GM21619 (cell line): Measurements from ENCODE around the gene LRMDA.

Experiments
- ATAC-seq: cut with Tn5 transposase; IDR thresholded peaks from one replicate; pipeline ENCODE4 v1.9.1; 2021; ENCODE audit not compliant: unreplicated experiment

The LRMDA gene

DNA sequence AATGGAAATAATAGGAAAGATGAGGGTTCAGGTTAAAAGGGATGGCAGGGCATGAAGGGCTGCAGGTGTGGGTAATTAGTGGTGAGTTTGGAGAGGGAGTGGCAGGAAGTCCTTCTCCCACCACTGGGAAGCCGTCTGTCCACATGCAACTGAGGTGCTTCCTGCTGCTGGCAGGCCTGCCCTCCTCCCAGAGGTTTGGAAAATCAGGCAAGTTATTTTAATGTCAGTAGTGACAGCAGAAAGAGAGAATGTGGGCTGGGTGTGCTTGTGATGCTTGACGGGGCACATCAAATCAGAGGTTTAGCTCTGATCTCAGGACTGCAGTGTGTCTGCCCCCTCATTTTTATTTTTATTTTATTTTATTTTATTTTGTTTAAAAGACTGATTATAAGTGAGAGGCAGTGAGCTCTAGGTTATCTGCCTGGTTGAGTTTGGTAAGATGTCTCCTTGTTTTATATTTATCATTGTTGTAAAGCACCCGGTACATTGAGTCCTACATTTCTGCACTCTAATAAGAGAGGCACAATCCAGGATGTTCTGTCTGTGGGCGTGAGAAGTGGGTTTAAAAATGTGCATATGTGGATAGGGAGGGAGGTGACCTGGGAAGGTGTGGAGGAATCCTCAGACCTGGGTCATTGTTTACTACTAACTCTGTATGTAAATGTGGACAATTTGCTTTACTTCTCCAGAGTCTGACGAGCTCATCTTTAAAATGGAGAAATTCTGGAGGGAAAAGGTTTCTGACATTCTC, 504.4 kb downstream of the LRMDA start:
- no peak for ATAC-seq

DNA sequence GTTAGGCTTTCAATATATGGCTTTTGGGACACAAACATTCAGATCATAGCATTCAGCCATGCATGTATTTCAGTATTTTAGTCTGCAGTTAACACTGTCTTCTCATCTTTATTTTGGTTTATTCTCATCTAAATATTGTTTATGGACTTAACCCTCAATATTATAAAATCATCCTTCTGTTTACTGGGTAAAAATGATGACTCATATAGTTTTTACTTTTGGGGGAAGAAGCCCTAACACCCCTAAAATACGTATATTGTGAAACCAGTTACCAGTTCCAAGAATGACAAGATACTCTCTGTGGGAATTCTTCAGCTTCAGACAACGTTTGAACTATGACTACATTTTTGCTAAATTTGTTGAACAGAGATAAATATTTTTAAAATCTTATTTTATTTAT, 505.4 kb downstream of the LRMDA start:
- ATAC-seq: no peak

DNA sequence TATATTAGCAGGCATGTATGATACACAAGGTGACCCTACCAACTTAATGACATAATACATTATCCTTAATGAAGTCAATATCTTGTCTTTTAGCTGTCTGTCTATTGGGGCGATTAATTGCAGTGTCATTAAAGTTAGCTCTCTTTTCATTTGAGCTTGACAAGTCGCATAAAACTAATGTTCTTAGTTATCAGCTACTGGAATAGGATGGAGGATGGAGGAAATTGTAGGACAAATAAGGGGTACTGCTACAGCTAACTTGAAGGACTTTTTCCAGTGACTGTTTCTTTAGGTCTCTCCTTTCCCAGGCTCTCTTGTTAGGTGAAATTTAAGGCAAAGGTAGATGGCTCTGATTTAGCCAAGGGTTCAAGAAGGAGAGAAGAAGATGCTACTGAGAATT, 506.4 kb downstream of the LRMDA start:
- no peak for ATAC-seq

DNA sequence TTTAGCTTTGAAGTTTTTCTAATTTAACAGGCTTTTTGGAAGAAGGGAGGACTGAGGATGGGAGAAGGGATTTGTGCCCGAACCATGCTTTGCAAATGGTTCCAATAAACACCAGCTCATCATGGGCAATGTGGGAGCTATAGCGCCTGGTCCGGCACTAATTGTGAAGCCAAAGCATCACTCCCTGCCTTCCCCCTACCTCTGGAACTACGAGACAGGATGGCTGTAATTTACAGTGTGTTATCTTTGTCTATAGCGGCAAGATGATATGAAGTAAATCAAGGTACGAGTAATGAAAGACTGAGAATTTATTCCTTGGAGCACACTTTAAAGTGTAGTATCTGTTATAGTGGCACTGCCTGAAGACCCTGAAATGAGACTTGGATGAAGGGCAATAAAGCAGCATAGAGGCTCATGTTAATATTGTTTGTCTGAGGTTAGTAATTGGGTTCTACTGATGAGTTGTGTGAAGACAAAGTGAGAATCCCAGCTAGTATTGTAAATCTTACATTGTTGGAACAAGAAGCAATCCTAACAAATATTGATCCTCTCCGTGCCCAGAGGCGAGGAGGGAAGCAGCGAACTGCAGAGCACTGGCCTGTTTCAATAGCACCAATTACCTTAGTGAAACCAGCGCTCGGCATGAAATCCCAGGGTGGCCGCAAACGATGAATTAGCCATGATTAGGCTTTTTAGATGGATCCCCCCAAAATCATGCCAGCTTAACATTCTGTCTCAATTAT, 507.1 kb downstream of the LRMDA start:
- ATAC-seq: no peak

- no peak for ATAC-seq
These were observed 508.1 kb downstream of the LRMDA start for GRCh38 chr10:75939541-75939940.

DNA sequence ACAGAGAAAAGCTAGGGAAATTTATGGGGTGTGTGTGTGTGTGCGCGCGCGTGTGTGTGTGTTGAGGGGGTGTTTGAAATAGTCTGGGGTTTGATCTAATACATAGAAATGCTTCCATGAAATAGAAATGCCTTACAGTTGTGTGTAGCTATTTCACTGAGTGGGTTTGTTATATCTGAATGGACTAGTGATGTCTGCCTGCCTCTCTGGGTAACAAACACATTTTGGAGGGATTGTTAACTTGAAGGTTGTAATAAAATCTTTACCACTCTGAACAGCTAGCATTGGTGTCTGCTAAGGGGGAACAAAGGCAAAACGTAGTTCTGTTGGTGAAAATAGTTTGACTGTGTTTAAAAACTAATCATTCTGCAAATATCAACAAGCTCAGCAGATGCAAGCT, 509.3 kb downstream of the LRMDA start:
- ATAC-seq: no peak

DNA sequence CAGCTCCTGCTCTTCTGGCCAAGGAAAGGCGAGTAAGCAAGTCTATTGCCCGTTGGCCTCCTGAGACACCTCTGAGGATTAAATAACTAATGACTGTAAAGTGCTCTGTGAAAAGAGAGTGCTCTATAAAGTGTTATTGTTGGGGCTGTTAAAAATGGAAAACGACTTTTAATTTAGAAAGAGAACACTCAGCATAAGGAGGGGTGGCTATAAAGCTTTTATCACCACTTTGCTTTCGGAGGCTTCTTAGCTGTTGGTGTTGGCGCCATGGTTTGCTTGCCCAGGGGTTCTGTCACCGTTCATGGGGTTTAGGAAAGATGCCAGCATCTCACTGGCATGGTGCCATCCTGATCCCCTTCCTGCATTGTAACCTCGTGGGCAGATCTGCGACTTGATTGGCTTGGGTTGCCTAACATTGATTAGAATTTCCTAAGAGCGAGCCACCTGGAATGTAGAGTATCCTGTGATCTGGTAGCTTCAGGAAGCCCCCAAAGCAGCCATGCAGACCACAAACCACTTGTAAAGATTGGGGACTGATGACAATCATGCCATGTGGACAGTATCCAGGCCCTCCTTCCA, 509.9 kb downstream of the LRMDA start:
- ATAC-seq: no peak

- ATAC-seq: no peak
These were observed 512.6 kb downstream of the LRMDA start for GRCh38 chr10:75944061-75944460.

DNA sequence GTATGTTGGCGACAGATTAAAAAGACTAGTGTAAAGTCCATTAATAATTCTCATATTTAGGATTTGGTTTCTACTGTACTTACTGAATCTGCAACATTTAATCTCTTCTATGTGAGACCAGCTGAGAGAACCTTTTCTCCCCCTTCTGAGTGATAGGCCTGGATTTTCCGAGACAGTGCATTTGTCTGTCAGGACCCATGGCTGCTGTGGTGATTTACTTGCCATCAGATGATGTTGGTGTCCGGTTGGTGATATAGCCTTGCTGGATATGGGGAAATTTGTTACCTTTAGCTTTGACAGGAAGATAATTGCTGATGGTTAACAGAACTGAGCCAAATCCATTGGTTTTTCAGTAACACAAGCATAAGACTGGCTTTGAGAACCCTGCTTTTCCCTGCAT, 517.2 kb downstream of the LRMDA start:
- ATAC-seq: no peak

DNA sequence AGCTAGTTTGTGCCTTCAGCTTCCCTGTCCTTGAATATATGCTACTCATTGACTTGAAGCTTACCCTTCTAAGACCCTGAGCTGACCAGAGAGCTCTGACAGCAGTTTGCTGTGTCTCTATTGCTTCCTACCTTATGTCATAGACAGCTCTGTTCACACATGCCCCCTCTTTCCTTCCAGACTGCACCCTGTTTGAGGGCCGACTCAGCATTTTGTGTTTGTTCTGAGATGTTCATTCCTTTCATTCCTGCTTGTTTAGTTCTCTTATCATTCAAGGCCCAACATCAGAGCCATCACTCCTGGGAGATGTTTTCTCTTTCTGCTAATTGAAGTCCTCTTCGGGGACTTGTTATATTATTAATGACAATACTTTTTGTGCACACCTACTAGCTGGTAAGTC, 518.9 kb downstream of the LRMDA start:
- ATAC-seq: no peak

DNA sequence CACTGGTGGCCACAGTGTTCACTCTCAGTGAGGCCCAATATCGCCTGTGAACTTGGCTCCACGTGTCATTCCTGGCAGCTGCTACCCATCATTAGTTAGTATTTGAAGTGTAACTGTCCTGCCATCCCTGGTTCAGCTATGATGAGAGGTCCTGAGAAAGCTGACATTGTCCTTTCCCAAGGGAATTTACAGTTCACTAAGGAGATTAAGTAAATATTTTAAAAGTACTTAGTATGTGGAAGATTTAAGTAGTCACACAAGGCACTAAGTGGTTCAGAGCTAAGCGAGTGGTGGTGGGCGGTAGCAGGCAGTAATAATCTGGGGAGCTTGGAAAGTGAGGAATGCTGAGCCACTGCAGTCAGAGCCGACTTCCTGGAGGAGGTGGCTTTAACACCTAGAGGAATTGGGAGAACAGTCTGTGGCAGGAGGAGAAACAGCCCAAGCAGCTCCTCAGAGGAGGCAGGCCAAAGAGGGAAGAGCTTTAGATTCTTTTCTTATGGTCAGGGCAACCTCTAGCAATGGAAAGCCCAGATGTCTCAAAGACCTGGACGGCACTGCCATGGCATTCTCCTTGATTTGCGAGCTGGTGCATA, 519.7 kb downstream of the LRMDA start:
- no peak for ATAC-seq

DNA sequence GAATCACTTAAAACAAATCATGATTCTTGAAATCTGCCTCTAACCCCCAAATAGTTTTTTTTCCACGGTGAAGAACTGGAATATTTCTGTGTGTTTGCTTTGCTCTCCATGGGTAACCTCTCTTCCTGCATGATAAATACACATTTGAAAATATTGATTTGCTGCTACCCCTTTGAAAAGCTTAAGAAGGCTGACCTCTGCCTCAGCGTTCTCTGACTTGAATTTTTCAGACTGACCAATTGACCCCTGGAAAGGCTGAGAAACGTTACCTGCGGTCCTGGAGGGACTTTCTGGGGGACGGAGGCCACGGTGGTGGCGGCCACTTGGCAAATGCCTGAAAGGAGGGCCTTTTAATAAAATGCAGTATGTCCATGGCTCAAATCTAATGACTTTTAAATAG, 520.2 kb downstream of the LRMDA start:
- ATAC-seq: no peak

- no peak for ATAC-seq
These were observed 520.7 kb downstream of the LRMDA start for GRCh38 chr10:75952093-75952492.

DNA sequence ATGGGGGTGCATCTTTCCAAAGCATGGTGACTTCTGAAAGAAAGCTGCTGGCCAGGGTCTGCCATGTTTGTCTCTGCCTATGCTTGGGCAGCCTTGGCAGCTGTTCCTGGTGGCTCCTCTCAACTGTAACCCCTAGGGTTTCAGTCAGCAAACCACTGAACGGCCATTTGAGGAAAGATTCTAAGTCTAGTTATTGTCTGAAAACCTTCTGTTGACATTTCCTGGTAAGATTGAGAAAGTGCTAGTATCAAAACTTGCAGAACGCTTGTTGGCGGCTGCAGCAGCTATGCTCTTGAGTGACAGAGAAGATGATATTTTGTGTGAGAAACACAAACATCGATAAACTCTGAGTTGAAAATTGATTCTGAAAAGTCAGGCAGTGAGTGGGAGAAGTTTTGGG, 523.1 kb downstream of the LRMDA start:
- ATAC-seq: no peak

GRCh38 chr10:75955973-75956502, 524.6 kb downstream of the LRMDA start:
- ATAC-seq: no peak

GRCh38 chr10:75956624-75957023, 525.2 kb downstream of the LRMDA start:
- ATAC-seq: no peak

DNA sequence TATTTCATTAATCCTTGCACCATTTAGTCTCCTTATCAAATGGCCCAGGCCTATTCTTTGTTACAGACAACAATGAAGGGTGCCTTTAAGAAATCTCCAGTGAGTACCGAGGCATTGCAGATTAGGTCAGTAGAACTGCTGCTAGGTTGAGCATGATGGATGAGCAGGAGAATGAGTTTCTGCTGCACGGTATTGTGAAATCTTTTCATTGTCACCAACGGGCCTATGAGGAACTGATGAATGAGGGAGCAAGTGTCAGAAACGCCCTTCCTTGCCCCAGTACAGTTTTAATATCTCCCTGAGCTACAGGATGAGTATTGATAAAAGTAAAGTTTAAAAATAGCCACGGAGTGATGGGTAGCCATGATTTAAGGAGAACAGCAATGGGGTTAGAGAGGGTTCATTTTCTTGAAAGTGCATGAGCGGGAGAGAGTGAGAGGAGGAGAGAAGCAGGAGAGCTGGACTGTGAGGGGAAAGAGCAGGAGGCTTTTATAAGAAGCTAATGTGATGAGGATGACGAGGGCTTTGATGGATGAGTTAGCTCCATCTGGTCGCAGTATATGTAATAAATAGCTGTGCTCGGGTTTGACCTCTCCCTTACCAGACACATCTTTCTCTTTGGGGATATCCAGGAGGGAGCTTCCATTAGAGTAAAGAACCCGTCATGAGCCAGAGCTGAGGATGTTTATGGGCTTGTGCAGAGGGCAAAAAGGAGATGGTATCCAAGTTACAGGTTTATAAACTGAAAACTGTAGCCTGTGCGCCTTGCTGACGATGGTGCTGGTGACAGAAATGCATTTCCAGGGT, 526.1 kb downstream of the LRMDA start:
- no peak for ATAC-seq

- no peak for ATAC-seq
These were observed 527.8 kb downstream of the LRMDA start for GRCh38 chr10:75959209-75959608.

DNA sequence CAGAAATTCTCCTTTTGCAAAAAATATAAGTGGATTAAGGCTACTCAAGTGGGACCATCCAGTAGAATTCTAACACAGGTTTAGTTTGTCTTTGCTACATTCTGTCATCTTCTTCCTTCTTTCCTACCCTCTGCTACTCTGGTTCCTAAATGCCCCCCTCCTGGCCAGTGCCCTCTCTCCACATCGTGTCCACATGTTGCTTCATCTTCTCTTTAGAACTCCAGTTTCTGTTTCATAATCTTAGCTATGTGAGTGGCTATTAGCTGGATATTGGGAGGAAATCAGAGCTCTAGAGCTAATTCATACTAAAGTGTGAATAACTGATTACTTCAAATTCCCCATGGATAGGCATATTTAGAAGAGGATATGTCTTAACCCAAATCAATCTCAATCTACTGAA, 528.5 kb downstream of the LRMDA start:
- no peak for ATAC-seq

GRCh38 chr10:75962395-75963061, 531.1 kb downstream of the LRMDA start:
- ATAC-seq: no peak
